A673 (cell line): ENCODE results near the gene PTGES3L.

Experiments
- CTCF ChIP-seq: fragments of 300-800, 200-600 bp; sonication (generic); conservative IDR thresholded peaks from 2 replicates; pipeline ENCODE4 v1.5.1; 2017; ENCODE audit warnings: low read depth, mild to moderate bottlenecking, antibody characterized with exemption, low read length, moderate library complexity, mixed read lengths
- EZH2 ChIP-seq: fragments of 200-600 bp; sonication (generic); IDR thresholded peaks from 2 replicates; pipeline ENCODE4 v1.6.1; 2017; ENCODE audit warnings: borderline replicate concordance, low read depth, mild to moderate bottlenecking, mixed read lengths, antibody characterized with exemption, low read length; ENCODE audit not compliant: poor library complexity, severe bottlenecking

GRCh38 chr17:42980274-42980765, 440 bp upstream of the PTGES3L start, which contains the start of gene RUNDC1:
- no peak for TF ChIP-seq CTCF
- no peak for TF ChIP-seq EZH2
